ENCODE results near the gene TSC22D2.

TSC22D2 gene

GRCh38 chr3:150412561-150413231 lies 4.6 kb downstream of the TSC22D2 start:
- DNase-seq: no peak

GRCh38 chr3:150414258-150414657 lies 6.2 kb downstream of the TSC22D2 start:
- no peak for DNase-seq

- no peak for DNase-seq
These were observed 6.9 kb downstream of the TSC22D2 start for GRCh38 chr3:150414959-150415358.

- no peak for DNase-seq
These were observed 11.2 kb downstream of the TSC22D2 start for GRCh38 chr3:150419076-150419868.

GRCh38 chr3:150419959-150420358 lies 11.9 kb downstream of the TSC22D2 start:
- DNase-seq: no peak

GRCh38 chr3:150421256-150421655 lies 13.2 kb downstream of the TSC22D2 start:
- no peak for DNase-seq

GRCh38 chr3:150421799-150422548 lies 13.9 kb downstream of the TSC22D2 start:
- DNase-seq: no peak

GRCh38 chr3:150422907-150423306 lies 14.8 kb downstream of the TSC22D2 start:
- DNase-seq: no peak

- DNase-seq: no peak
These were observed 15.7 kb downstream of the TSC22D2 start for GRCh38 chr3:150423761-150424160.

- DNase-seq: no peak
These were observed 18.2 kb downstream of the TSC22D2 start for GRCh38 chr3:150426292-150426691.

GRCh38 chr3:150428562-150428961 lies 20.5 kb downstream of the TSC22D2 start:
- DNase-seq: no peak

GRCh38 chr3:150429767-150430671 lies 21.9 kb downstream of the TSC22D2 start:
- no peak for DNase-seq

- no peak for DNase-seq
These were observed 25.2 kb downstream of the TSC22D2 start for GRCh38 chr3:150433347-150433746.

GRCh38 chr3:150434234-150434633 lies 26.1 kb downstream of the TSC22D2 start:
- DNase-seq: no peak

GRCh38 chr3:150436161-150436560 lies 28.1 kb downstream of the TSC22D2 start:
- DNase-seq: no peak

GRCh38 chr3:150439657-150440056 lies 31.6 kb downstream of the TSC22D2 start:
- DNase-seq: no peak

- no peak for DNase-seq
These were observed 35.2 kb downstream of the TSC22D2 start for GRCh38 chr3:150443331-150443741.

GRCh38 chr3:150444371-150444770 lies 36.3 kb downstream of the TSC22D2 start:
- DNase-seq: no peak

- no peak for DNase-seq
These were observed 38.4 kb downstream of the TSC22D2 start for GRCh38 chr3:150446470-150446977.

GRCh38 chr3:150447084-150447483 lies 39.0 kb downstream of the TSC22D2 start:
- DNase-seq: no peak

GRCh38 chr3:150447631-150448465 lies 39.8 kb downstream of the TSC22D2 start:
- DNase-seq: no peak

Measured in CD4-positive, alpha-beta T cell treated with Interleukin-12 subunit alpha and Interleukin-12 subunit beta, for 1 hour (primary cell).